MM.1S (cell line): ENCODE data around the gene ANAPC4.

Source experiments
- DNase-seq: peaks from one replicate; pipeline ENCODE4 v3.0.0-alpha.2; 2015
- H2AFZ ChIP-seq: fragments of 300-600 bp; sonication (generic); 2 replicates; pipeline ENCODE4 v1.6.0; 2016; ENCODE audit warnings: antibody characterized with exemption, low read length
- H3F3A ChIP-seq: fragments of 300-600 bp; sonication (generic); 2 replicates; pipeline ENCODE4 v1.6.1; 2016; ENCODE audit warnings: mild to moderate bottlenecking, antibody characterized with exemption, low read length, moderate library complexity, mixed read lengths; ENCODE audit not compliant: insufficient read depth
- H3K27ac ChIP-seq: fragments of 300-600 bp; sonication (generic); 2 replicates; pipeline ENCODE4 v1.5.1; 2016; ENCODE audit warnings: mild to moderate bottlenecking, low read length
- H3K27me3 ChIP-seq: fragments of 300-600 bp; sonication (generic); replicated peaks from 2 replicates; pipeline ENCODE4 v1.6.0; 2016; ENCODE audit warnings: low read length; ENCODE audit not compliant: insufficient read depth
- H3K36me3 ChIP-seq: fragments of 300-600 bp; sonication (generic); replicated peaks from 2 replicates; pipeline ENCODE4 v1.6.1; 2016; ENCODE audit warnings: mild to moderate bottlenecking, low read length, mixed read lengths; ENCODE audit not compliant: insufficient read depth
- H3K4me1 ChIP-seq: fragments of 300-600 bp; sonication (generic); 2 replicates; pipeline ENCODE4 v1.6.1; 2016; ENCODE audit warnings: low read length, mixed read lengths
- H3K4me2 ChIP-seq: fragments of 300-600 bp; sonication (generic); 2 replicates; pipeline ENCODE4 v1.6.0; 2016; ENCODE audit warnings: low read depth, low read length
- H3K4me3 ChIP-seq: fragments of 300-600 bp; sonication (generic); 2 replicates; pipeline ENCODE4 v1.5.1; 2016; ENCODE audit warnings: low read length, mixed read lengths
- H3K79me2 ChIP-seq: fragments of 300-600 bp; sonication (generic); 2 replicates; pipeline ENCODE4 v1.6.1; 2016; ENCODE audit warnings: mixed run types, low read length, mixed read lengths
- H3K9ac ChIP-seq: fragments of 300-600 bp; sonication (generic); 2 replicates; pipeline ENCODE4 v1.6.1; 2016; ENCODE audit warnings: low read length, mixed read lengths
- H3K9me2 ChIP-seq: fragments of 300-600 bp; sonication (generic); replicated peaks from 2 replicates; pipeline ENCODE4 v1.6.1; 2016; ENCODE audit warnings: mild to moderate bottlenecking, low read length, mixed read lengths; ENCODE audit not compliant: insufficient read depth
- H3K9me3 ChIP-seq: fragments of 300-600 bp; sonication (generic); replicated peaks from 2 replicates; pipeline ENCODE4 v1.6.1; 2016; ENCODE audit warnings: mild to moderate bottlenecking, low read length, mixed read lengths; ENCODE audit not compliant: insufficient read depth
- H4K20me1 ChIP-seq: fragments of 300-600 bp; sonication (generic); 2 replicates; pipeline ENCODE4 v1.6.1; 2016; ENCODE audit warnings: mild to moderate bottlenecking, low read length, moderate library complexity, mixed read lengths; ENCODE audit not compliant: insufficient read depth
- EZH2 ChIP-seq: fragments of 300-600 bp; sonication (generic); optimal IDR thresholded peaks from 2 replicates; pipeline ENCODE3; 2017; ENCODE audit warnings: low read depth, mild to moderate bottlenecking, antibody characterized with exemption, low read length, mixed read lengths
- EZH2phosphoT487 ChIP-seq: fragments of 300-600 bp; sonication (generic); IDR thresholded peaks from 2 replicates; pipeline ENCODE4 v1.6.1; 2018; ENCODE audit warnings: antibody characterized with exemption, low read length
- TF ChIP-seq, protein P1 (sequence below): fragments of 300-600 bp; sonication (generic); IDR thresholded peaks from 2 replicates; pipeline ENCODE4 v1.5.1; 2016; ENCODE audit warnings: antibody characterized with exemption, low read length, mixed read lengths

Gene ANAPC4

GRCh38 chr4:25421816-25422525 is 44.9 kb downstream of the ANAPC4 start:
- no peaks in the 10 kb centered on the region for H3F3A ChIP-seq
- H3K9ac ChIP-seq: no peak overlapping the region
- no peak overlapping the region for H2AFZ ChIP-seq
- H4K20me1 ChIP-seq: no peaks in the 10 kb centered on the region
- H3K9me2 ChIP-seq: no peaks in the 10 kb centered on the region
- H3K27ac ChIP-seq: no peak overlapping the region
- no peak for DNase-seq
- no peaks in the 10 kb centered on the region for H3K27me3 ChIP-seq
- H3K79me2 ChIP-seq: no peaks in the 10 kb centered on the region
- TF ChIP-seq EZH2: no peak
- TF ChIP-seq, protein P1, sequence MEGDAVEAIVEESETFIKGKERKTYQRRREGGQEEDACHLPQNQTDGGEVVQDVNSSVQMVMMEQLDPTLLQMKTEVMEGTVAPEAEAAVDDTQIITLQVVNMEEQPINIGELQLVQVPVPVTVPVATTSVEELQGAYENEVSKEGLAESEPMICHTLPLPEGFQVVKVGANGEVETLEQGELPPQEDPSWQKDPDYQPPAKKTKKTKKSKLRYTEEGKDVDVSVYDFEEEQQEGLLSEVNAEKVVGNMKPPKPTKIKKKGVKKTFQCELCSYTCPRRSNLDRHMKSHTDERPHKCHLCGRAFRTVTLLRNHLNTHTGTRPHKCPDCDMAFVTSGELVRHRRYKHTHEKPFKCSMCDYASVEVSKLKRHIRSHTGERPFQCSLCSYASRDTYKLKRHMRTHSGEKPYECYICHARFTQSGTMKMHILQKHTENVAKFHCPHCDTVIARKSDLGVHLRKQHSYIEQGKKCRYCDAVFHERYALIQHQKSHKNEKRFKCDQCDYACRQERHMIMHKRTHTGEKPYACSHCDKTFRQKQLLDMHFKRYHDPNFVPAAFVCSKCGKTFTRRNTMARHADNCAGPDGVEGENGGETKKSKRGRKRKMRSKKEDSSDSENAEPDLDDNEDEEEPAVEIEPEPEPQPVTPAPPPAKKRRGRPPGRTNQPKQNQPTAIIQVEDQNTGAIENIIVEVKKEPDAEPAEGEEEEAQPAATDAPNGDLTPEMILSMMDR: no peak
- no peak for TF ChIP-seq EZH2phosphoT487
- peaks cover 7% of the 10 kb centered on the region; the same call in 1 of the 2 replicates for H3K4me1 ChIP-seq
- H3K4me3 ChIP-seq: no peak overlapping the region
- H3K9me3 ChIP-seq: no peaks in the 10 kb centered on the region
- no peak overlapping the region for H3K4me2 ChIP-seq
- H3K36me3 ChIP-seq: no peaks in the 10 kb centered on the region

DNA sequence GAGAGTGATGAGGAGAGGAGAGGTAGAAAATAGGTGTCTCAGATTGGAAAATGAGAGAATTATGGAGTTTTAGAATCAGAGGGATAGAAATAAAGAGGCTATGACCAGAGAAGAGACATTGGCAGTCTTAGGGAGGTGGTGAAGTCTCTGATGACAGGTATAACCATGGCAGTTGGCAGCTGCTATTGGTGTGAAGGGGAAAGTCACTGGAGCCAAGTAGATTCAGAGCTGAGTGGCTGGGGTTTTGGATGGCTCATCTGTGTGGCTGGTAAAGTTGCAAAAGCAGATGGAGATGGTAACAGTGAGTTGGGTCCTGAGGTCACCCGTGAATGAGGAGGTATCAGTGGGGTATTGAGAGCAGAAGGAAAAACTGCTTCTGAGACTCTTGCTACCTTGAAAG is 46.5 kb downstream of the ANAPC4 start:
- H3K4me2 ChIP-seq: no peak overlapping the region
- peaks cover 7% of the 10 kb centered on the region; the same call in 1 of the 2 replicates for H3K4me1 ChIP-seq
- no peak overlapping the region for H3K9ac ChIP-seq

DNA sequence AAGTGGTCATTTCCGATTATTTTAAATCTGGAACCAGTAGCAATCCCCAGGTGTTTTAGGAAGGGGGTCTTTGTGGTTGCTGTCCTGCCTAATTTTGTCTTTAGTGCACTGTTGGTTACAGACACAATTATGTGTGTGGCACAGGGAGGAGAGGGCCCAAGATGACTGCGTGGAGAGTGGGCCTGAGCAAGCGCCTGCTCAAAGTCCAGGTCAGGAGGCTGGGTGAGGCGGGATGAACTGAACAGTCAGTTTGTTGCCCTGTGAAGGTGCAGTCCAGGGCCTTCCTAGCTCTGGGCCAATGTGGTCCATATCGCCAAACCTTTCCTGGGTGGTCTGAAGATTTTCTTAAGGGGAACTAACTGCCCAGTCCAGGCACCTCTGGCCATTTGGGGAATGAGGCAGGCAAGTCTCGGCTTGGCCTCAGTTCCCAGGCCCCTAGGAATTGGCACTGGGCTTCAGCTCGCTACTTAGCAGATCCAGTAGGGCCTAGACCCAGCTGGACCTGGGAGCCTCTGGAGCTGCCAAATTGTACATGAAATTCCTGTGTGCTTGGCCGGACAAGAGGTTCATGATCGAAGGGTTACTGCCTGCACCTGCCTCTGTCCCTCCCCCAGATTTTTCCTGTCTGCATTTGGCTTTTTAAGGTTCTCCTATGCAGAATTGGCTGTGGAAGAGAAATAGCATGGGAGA is 47.6 kb downstream of the ANAPC4 start:
- Histone ChIP-seq H3K9me2 (no peaks in the 10 kb centered on the region), H3K9ac (no peak overlapping the region), H3K9me3 (no peaks in the 10 kb centered on the region), H3K4me2 (no peak overlapping the region), H3K79me2 (no peaks in the 10 kb centered on the region), H3F3A (no peaks in the 10 kb centered on the region), H4K20me1 (no peaks in the 10 kb centered on the region), H3K27ac (no peak overlapping the region), H3K4me1 (peaks cover 7% of the 10 kb centered on the region; the same call in 1 of the 2 replicates), H3K4me3 (no peak overlapping the region), H3K36me3 (no peaks in the 10 kb centered on the region), H3K27me3 (no peaks in the 10 kb centered on the region), H2AFZ (no peak overlapping the region)
- TF ChIP-seq EZH2 (no peak), EZH2phosphoT487 (no peak)
- TF ChIP-seq, protein P1: no peak
- DNase-seq: no peak

More for the DNA sequence above, 46.5 kb downstream of the ANAPC4 start:
- no peaks in the 10 kb centered on the region for H3K9me3 ChIP-seq
- DNase-seq: no peak
- H4K20me1 ChIP-seq: no peaks in the 10 kb centered on the region
- H3K27me3 ChIP-seq: no peaks in the 10 kb centered on the region
- no peaks in the 10 kb centered on the region for H3K36me3 ChIP-seq
- no peak overlapping the region for H3K27ac ChIP-seq
- H3F3A ChIP-seq: no peaks in the 10 kb centered on the region
- H3K4me3 ChIP-seq: no peak overlapping the region
- TF ChIP-seq EZH2: no peak
- no peak for TF ChIP-seq EZH2phosphoT487
- H3K79me2 ChIP-seq: no peaks in the 10 kb centered on the region
- H2AFZ ChIP-seq: no peak overlapping the region
- H3K9me2 ChIP-seq: no peaks in the 10 kb centered on the region
